Activated CD4-positive, alpha-beta T cell treated with anti-CD3 and anti-CD28 coated beads for 36 hours (primary cell): ENCODE measurements around the gene PAK6. TPM values are rescaled to one million over a fixed set of nuclear protein-coding genes. Genes with fewer than 3 reads are reported as not detected.

Source experiments
- ATAC-seq: fragments of 200-7000 bp; cut with Tn5 transposase; one replicate; pipeline ENCODE4 v1.10.0; 2021; ENCODE audit warnings: mild to moderate bottlenecking, moderate library complexity
- CTCF ChIA-PET: fragments of 350-600 bp; sonication (Branson Sonifier 250); formaldehyde crosslinking; loops from one replicate; lab custom pipeline; 2021; ENCODE audit warnings: antibody characterized with exemption; lab: Charles Lee
- POLR2A ChIA-PET: fragments of 350-600 bp; sonication (Branson Sonifier 250); formaldehyde crosslinking; loops from one replicate; lab custom pipeline; 2021; ENCODE audit warnings: antibody characterized with exemption, inconsistent platforms; lab: Charles Lee
- DNase-seq: peaks from one replicate; pipeline ENCODE4 v3.0.0-alpha.2; 2020
- H3K27ac Mint-ChIP-seq: one replicate; pipeline ENCODE4 v1.8.0; 2021; ENCODE audit warnings: mixed read lengths
- H3K27me3 Mint-ChIP-seq: one replicate; pipeline ENCODE4 v1.8.0; 2021; ENCODE audit warnings: mixed read lengths
- H3K36me3 Mint-ChIP-seq: one replicate; pipeline ENCODE4 v1.8.0; 2021; ENCODE audit warnings: low read depth, mixed read lengths
- H3K4me1 Mint-ChIP-seq: one replicate; pipeline ENCODE4 v1.8.0; 2021; ENCODE audit warnings: mixed read lengths
- H3K4me3 Mint-ChIP-seq: one replicate; pipeline ENCODE4 v1.8.0; 2021; ENCODE audit warnings: mild to moderate bottlenecking, moderate library complexity, mixed read lengths
- H3K9me3 Mint-ChIP-seq: one replicate; pipeline ENCODE4 v1.8.0; 2021; ENCODE audit warnings: low read depth, mixed read lengths
- intact Hi-C, 2 experiments: fragments of 100-400 bp; cut with DNase I in 1 of 2; cut with micrococcal nuclease in 1 of 2; formaldehyde crosslinking; loops; one replicate each; pipeline versions ENCODE4 v1.14.2 to v1.15.1; 2022 to 2024; cut with DNase I, micrococcal nuclease
- total RNA-seq, 2 experiments: library from RNA; stranded (reverse); gene quantifications; one replicate each; pipeline ENCODE4 v1.2.3, GENCODE V29; 2021

The PAK6 gene
- total RNA-seq, 2 experiments from 2014 or later: 0.30 to 0.53 TPM

- POLR2A ChIA-PET: no interaction called here
- H3K36me3 Mint-ChIP-seq: no peaks in the 10 kb centered on the region
- ATAC-seq: no peak
- no peaks in the 10 kb centered on the region for H3K9me3 Mint-ChIP-seq
- H3K4me1 Mint-ChIP-seq: peaks cover 6% of the 10 kb centered on the region
- no peak overlapping the region for H3K27ac Mint-ChIP-seq
- H3K27me3 Mint-ChIP-seq: peaks cover 27% of the 10 kb centered on the region
- no peak for DNase-seq
- no peak overlapping the region for H3K4me3 Mint-ChIP-seq
- CTCF ChIA-PET: interaction anchor here (0.5 to 2.5 kb wide), 6 partner anchors 11 to 49 kb away, joined by 3 to 9 read pairs (median 4); partner anchors contain the start of gene PAK6
- intact Hi-C loops: no loop called here
These were observed 10.8 kb downstream of the PAK6 start for GRCh38 chr15:40249477-40250303.

GRCh38 chr15:40250304-40250656 lies 11.4 kb downstream of the PAK6 start:
- no peak for ATAC-seq
- DNase-seq: no peak
- Mint-ChIP-seq H3K4me3 (no peak overlapping the region), H3K27ac (no peak overlapping the region), H3K36me3 (no peaks in the 10 kb centered on the region), H3K9me3 (no peaks in the 10 kb centered on the region), H3K4me1 (peaks cover 6% of the 10 kb centered on the region), H3K27me3 (peaks cover 27% of the 10 kb centered on the region)
- CTCF ChIA-PET: interaction anchor here (0.6 to 2.5 kb wide), 5 partner anchors 11 to 33 kb away, joined by 3 to 9 read pairs (median 4); partner anchors contain the start of gene PAK6
- intact Hi-C loops: no loop called here
- POLR2A ChIA-PET: no interaction called here

- ChIA-PET POLR2A (no interaction called here), CTCF (interaction anchor here (0.5 to 2.5 kb wide), 6 partner anchors 17 to 366 kb away, joined by 3 to 9 read pairs (median 3); no protein-coding TSS in a partner anchor)
- intact Hi-C loops: no loop called here
- Mint-ChIP-seq H3K4me1 (peaks cover 6% of the 10 kb centered on the region), H3K9me3 (no peaks in the 10 kb centered on the region), H3K36me3 (no peaks in the 10 kb centered on the region), H3K27me3 (peaks cover 27% of the 10 kb centered on the region), H3K27ac (no peak overlapping the region), H3K4me3 (no peak overlapping the region)
- no peak for DNase-seq
- no peak for ATAC-seq
These were observed 12.1 kb downstream of the PAK6 start for GRCh38 chr15:40250771-40251483.

- Mint-ChIP-seq H3K9me3 (no peaks in the 10 kb centered on the region), H3K27ac (no peak overlapping the region), H3K4me3 (no peak overlapping the region), H3K4me1 (peaks cover 6% of the 10 kb centered on the region), H3K27me3 (peaks cover 27% of the 10 kb centered on the region), H3K36me3 (no peaks in the 10 kb centered on the region)
- POLR2A ChIA-PET: no interaction called here
- intact Hi-C loops: no loop called here
- DNase-seq (no peak), ATAC-seq (no peak)
- CTCF ChIA-PET: interaction anchor here (0.5 to 0.6 kb wide), 2 partner anchors 85 to 367 kb away, joined by 3 read pairs; no protein-coding TSS in a partner anchor
These were observed 12.8 kb downstream of the PAK6 start for GRCh38 chr15:40251486-40252140.

- DNase-seq (no peak), ATAC-seq (no peak)
- intact Hi-C loops: no loop called here
- no peaks in the 10 kb centered on the region for H3K9me3 Mint-ChIP-seq
- H3K4me1 Mint-ChIP-seq: peaks cover 6% of the 10 kb centered on the region
- no peaks in the 10 kb centered on the region for H3K36me3 Mint-ChIP-seq
- H3K27me3 Mint-ChIP-seq: peaks cover 27% of the 10 kb centered on the region
- ChIA-PET CTCF (interaction anchor here (1.1 kb wide), 1 partner anchor 23 kb away, joined by 5 read pairs; no protein-coding TSS in a partner anchor), POLR2A (no interaction called here)
- no peak overlapping the region for H3K27ac Mint-ChIP-seq
- H3K4me3 Mint-ChIP-seq: no peak overlapping the region
These were observed 13.2 kb downstream of the PAK6 start for GRCh38 chr15:40252141-40252437.

- Mint-ChIP-seq H3K27ac (no peak overlapping the region), H3K36me3 (no peaks in the 10 kb centered on the region), H3K27me3 (peaks cover 27% of the 10 kb centered on the region), H3K4me1 (peaks cover 6% of the 10 kb centered on the region), H3K4me3 (peak overlapping the region; percentile 52), H3K9me3 (no peaks in the 10 kb centered on the region)
- DNase-seq: peak; percentile 34
- CTCF ChIA-PET: interaction anchor here (1.1 kb wide), 1 partner anchor 22 kb away, joined by 5 read pairs; no protein-coding TSS in a partner anchor
- ATAC-seq: peak; percentile 49
- POLR2A ChIA-PET: no interaction called here
- intact Hi-C loops: no loop called here
These were observed 13.7 kb downstream of the PAK6 start for GRCh38 chr15:40252438-40253166.

GRCh38 chr15:40253167-40253790 lies 14.4 kb downstream of the PAK6 start:
- POLR2A ChIA-PET: interaction anchor here (0.6 kb wide), 1 partner anchor 69 kb away, joined by 5 read pairs; no protein-coding TSS in a partner anchor
- CTCF ChIA-PET: interaction anchor here (1.1 kb wide), 2 partner anchors 21 to 22 kb away, joined by 4 to 5 read pairs; no protein-coding TSS in a partner anchor
- DNase-seq (no peak), ATAC-seq (peak; percentile 35)
- intact Hi-C loops: no loop called here
- Mint-ChIP-seq H3K4me3 (peak overlapping the region; percentile 52), H3K27ac (no peak overlapping the region), H3K4me1 (peaks cover 6% of the 10 kb centered on the region), H3K36me3 (no peaks in the 10 kb centered on the region), H3K9me3 (no peaks in the 10 kb centered on the region), H3K27me3 (peaks cover 27% of the 10 kb centered on the region)

GRCh38 chr15:40254452-40254851 lies 15.6 kb downstream of the PAK6 start:
- Mint-ChIP-seq H3K27ac (no peak overlapping the region), H3K27me3 (peaks cover 27% of the 10 kb centered on the region), H3K36me3 (no peaks in the 10 kb centered on the region), H3K4me3 (no peak overlapping the region), H3K9me3 (no peaks in the 10 kb centered on the region), H3K4me1 (peaks cover 6% of the 10 kb centered on the region)
- intact Hi-C loops: no loop called here
- ChIA-PET POLR2A (no interaction called here), CTCF (interaction anchor here (0.7 to 1.9 kb wide), 8 partner anchors 20 to 217 kb away, joined by 3 to 8 read pairs (median 4); no protein-coding TSS in a partner anchor)
- no peak for ATAC-seq
- DNase-seq: no peak

GRCh38 chr15:40255033-40255432 lies 16.2 kb downstream of the PAK6 start:
- CTCF ChIA-PET: interaction anchor here (0.6 to 2.2 kb wide), 8 partner anchors 8 to 217 kb away, joined by 3 to 12 read pairs (median 4); no protein-coding TSS in a partner anchor
- Mint-ChIP-seq H3K27ac (no peak overlapping the region), H3K9me3 (no peaks in the 10 kb centered on the region)

GRCh38 chr15:40256638-40257235 lies 17.9 kb downstream of the PAK6 start:
- peaks cover 6% of the 10 kb centered on the region for H3K4me1 Mint-ChIP-seq
- CTCF ChIA-PET: interaction anchor here (1.1 to 2.2 kb wide), 3 partner anchors 17 to 765 kb away, joined by 3 to 12 read pairs (median 4); no protein-coding TSS in a partner anchor
- DNase-seq (no peak), ATAC-seq (peak; percentile 66)
- H3K27me3 Mint-ChIP-seq: peaks cover 16% of the 10 kb centered on the region
- no peaks in the 10 kb centered on the region for H3K9me3 Mint-ChIP-seq
- H3K27ac Mint-ChIP-seq: no peak overlapping the region
- no peak overlapping the region for H3K4me3 Mint-ChIP-seq
- POLR2A ChIA-PET: no interaction called here
- intact Hi-C loops: no loop called here
- no peaks in the 10 kb centered on the region for H3K36me3 Mint-ChIP-seq

More at GRCh38 chr15:40255033-40255432, 16.2 kb downstream of the PAK6 start:
- Mint-ChIP-seq H3K4me1 (peaks cover 6% of the 10 kb centered on the region), H3K4me3 (no peak overlapping the region), H3K27me3 (peaks cover 27% of the 10 kb centered on the region), H3K36me3 (no peaks in the 10 kb centered on the region)
- POLR2A ChIA-PET: no interaction called here
- ATAC-seq (no peak), DNase-seq (no peak)
- intact Hi-C loops: no loop called here
